ENCODE data around the gene ERICH6. TPM values are rescaled to one million over a fixed set of nuclear protein-coding genes. Genes with fewer than 3 reads are reported as not detected.
A peak's percentile ranks its signal among the peaks of the same experiment; 100 is the strongest.

ERICH6 gene
- total RNA-seq, 2 experiments from 2014 or later, result not detected

DNA sequence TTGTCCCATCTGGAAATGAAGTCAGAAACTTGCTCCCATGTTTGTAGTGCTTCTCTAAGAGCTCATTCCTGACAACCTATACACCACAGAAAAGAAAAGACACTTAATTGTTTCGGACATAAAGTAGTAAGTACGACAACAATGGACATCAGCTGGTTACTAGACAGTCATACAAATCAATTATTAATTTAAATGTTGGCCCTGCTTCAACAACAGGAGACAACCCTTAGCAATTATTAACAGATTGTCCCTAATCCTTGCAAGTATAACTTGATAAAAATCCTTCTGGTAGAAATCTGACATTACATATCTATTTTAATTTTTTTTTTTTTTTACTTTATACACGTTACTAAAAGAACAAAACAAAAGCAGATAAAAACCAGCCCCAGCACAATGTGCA lies 29.8 kb downstream of the ERICH6 start:
- Mint-ChIP-seq H3K4me3 (no peak overlapping the region), H3K9me3 (peaks cover 11% of the 10 kb centered on the region), H3K4me1 (ENCODE audit: low read depth) (peaks cover 5% of the 10 kb centered on the region), H3K27me3 (peaks cover 2% of the 10 kb centered on the region), H3K27ac (no peak overlapping the region), H3K36me3 (peaks cover 11% of the 10 kb centered on the region)
- no peak for DNase-seq
- ChIA-PET CTCF (interaction anchor here (1.0 kb wide), 1 partner anchor 48 kb away, joined by 3 read pairs; no protein-coding TSS in a partner anchor), POLR2A (no interaction called here)
- intact Hi-C loops (cut with micrococcal nuclease), result no loop called here

DNA sequence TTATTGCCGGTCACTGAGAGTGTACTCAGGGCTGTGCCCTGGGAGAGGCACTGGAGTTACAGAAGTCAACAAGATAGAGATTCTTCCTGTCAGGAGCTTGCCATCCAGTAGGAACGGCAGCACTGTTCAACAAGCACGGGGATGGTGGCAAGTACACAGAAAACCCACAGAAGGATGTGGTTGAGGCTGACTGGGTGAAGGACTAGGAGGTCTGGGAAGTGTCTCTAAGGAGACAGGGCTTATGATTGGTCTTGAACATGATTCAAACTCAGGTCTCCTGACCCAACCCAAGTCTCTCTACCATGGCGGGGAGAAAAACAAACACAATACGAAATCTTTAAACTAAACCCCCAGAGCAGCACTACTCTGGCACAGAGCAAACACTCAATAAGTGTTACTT lies 37.6 kb downstream of the ERICH6 start:
- Mint-ChIP-seq H3K4me1 (ENCODE audit: low read depth) (peaks cover 14% of the 10 kb centered on the region), H3K9me3 (no peaks in the 10 kb centered on the region), H3K27me3 (peaks cover 11% of the 10 kb centered on the region), H3K27ac (no peak overlapping the region), H3K36me3 (no peaks in the 10 kb centered on the region), H3K4me3 (no peak overlapping the region)
- peak; percentile 16 for DNase-seq
- POLR2A ChIA-PET, result no interaction called here
- CTCF ChIA-PET, result no interaction called here
- intact Hi-C loops (cut with micrococcal nuclease), result no loop called here

DNA sequence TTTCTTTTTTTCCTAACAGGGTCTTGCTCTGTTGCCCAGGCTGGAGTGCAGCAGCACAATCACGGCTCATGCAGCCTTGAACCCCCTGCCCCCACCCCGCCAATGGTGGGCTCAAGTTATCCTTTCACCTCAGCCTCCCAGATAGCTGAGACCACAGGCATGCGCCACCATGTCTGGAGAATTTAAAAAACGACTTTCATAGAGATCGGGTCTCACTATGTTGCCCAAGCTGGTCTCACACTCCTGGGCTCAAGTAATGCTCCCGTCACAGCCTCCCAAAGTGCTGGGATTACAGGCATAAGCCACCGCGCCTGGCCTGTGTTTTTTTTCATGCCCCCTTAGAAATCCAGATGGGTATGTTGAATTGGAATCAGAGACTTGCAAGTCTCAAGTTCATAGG lies 40.3 kb downstream of the ERICH6 start:
- intact Hi-C loops (cut with micrococcal nuclease), result no loop called here
- DNase-seq, result no peak
- ChIA-PET POLR2A (no interaction called here), CTCF (no interaction called here)
- Mint-ChIP-seq H3K27me3 (peaks cover 11% of the 10 kb centered on the region), H3K27ac (no peak overlapping the region), H3K4me1 (ENCODE audit: low read depth) (peaks cover 14% of the 10 kb centered on the region), H3K4me3 (no peak overlapping the region), H3K9me3 (no peaks in the 10 kb centered on the region), H3K36me3 (no peaks in the 10 kb centered on the region)

GRCh38 chr3:150662410-150663200 lies 41.1 kb downstream of the ERICH6 start:
- Mint-ChIP-seq H3K27me3 (peaks cover 11% of the 10 kb centered on the region), H3K4me3 (no peak overlapping the region), H3K27ac (no peak overlapping the region), H3K9me3 (no peaks in the 10 kb centered on the region), H3K4me1 (ENCODE audit: low read depth) (peaks cover 14% of the 10 kb centered on the region), H3K36me3 (no peaks in the 10 kb centered on the region)
- ChIA-PET CTCF (no interaction called here), POLR2A (no interaction called here)
- intact Hi-C loops (cut with micrococcal nuclease), result no loop called here
- DNase-seq, result no peak

GRCh38 chr3:150656316-150656715 lies 47.4 kb downstream of the ERICH6 start:
- ChIA-PET POLR2A (no interaction called here), CTCF (no interaction called here)
- Mint-ChIP-seq H3K4me3 (no peak overlapping the region), H3K36me3 (no peaks in the 10 kb centered on the region), H3K4me1 (ENCODE audit: low read depth) (peaks cover 10% of the 10 kb centered on the region), H3K27ac (no peak overlapping the region), H3K27me3 (peaks cover under 1% of the 10 kb centered on the region), H3K9me3 (no peaks in the 10 kb centered on the region)
- intact Hi-C loops (cut with micrococcal nuclease), result no loop called here
- DNase-seq, result no peak

DNA sequence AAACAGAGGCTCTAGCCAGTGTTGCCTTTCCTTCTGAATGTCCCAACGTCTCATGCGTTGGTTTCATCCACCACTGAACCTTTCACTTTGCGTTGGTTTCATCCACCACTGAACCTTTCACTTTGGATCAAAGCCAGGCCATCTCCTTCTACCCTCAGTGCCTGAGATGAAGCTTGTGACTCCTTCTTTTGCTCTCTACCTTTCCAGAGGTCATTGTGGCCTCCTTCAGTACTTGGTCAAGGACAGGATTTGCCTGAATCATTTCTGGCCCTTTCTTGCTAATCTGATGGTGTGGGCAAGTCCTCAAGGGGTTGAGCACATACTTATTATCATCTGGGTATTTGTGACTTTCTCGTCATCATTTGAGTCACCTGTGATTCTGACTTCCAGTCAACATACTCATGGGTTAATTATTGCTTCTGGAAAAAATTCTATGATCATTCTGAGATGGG lies 50.6 kb downstream of the ERICH6 start:
- H3K4me1 Mint-ChIP-seq (ENCODE audit: low read depth), result peaks cover 10% of the 10 kb centered on the region
- H3K27ac Mint-ChIP-seq, result no peak overlapping the region
- intact Hi-C loops (cut with micrococcal nuclease), result no loop called here
- POLR2A ChIA-PET, result interaction anchor here (0.8 kb wide), 1 partner anchor 18 kb away, joined by 5 read pairs; no protein-coding TSS in a partner anchor
- CTCF ChIA-PET, result no interaction called here
- peaks cover 3% of the 10 kb centered on the region for H3K27me3 Mint-ChIP-seq
- H3K9me3 Mint-ChIP-seq, result no peaks in the 10 kb centered on the region
- DNase-seq, result no peak
- no peaks in the 10 kb centered on the region for H3K36me3 Mint-ChIP-seq
- no peak overlapping the region for H3K4me3 Mint-ChIP-seq

DNA sequence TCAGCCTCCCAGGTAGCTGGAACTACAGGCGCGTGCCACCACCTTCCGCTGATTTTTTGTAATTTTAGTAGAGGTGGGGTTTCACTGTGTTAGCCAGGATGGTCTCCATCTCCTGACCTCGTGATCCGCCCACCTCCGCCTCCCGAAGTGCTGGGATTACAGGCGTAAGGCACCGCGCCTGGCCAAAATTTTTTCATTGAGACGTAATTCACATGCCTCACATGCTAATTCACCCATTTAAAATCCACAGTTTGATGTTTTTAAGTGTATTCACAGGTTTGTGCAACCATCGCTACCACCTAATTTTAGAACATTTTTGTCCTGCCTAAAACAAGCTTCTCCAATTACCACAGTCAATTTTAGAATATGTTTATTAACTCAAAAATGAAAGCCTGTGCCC lies 63.5 kb downstream of the ERICH6 start:
- no peak for DNase-seq
- ChIA-PET CTCF (no interaction called here), POLR2A (no interaction called here)
- intact Hi-C loops (cut with micrococcal nuclease), result no loop called here
- Mint-ChIP-seq H3K4me1 (ENCODE audit: low read depth) (peaks cover 20% of the 10 kb centered on the region), H3K4me3 (no peak overlapping the region), H3K9me3 (no peaks in the 10 kb centered on the region), H3K36me3 (no peaks in the 10 kb centered on the region), H3K27me3 (peaks cover 7% of the 10 kb centered on the region), H3K27ac (no peak overlapping the region)

DNA sequence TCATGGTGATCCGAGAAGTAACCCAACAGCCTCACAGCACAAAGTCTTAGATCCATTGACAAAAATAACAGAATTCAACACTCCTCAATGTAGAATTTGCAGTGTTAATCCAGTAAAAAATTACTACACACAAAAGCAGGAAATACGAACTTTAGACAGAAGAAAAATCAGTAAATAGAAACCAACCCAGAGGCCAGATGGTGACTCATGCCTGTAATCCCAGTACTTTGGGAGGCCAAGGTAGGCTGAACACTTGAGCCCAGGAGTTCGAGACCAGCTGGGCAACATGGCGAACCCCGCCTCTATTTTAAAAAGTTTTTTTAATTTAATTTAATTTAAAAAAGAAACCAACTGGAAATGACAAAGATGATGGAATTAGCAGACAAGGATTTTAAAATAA lies 64.5 kb downstream of the ERICH6 start:
- Mint-ChIP-seq H3K4me1 (ENCODE audit: low read depth) (peaks cover 26% of the 10 kb centered on the region), H3K36me3 (no peaks in the 10 kb centered on the region), H3K4me3 (no peak overlapping the region), H3K9me3 (no peaks in the 10 kb centered on the region), H3K27me3 (peaks cover 7% of the 10 kb centered on the region), H3K27ac (no peak overlapping the region)
- POLR2A ChIA-PET, result no interaction called here
- DNase-seq, result no peak
- CTCF ChIA-PET, result no interaction called here
- intact Hi-C loops (cut with micrococcal nuclease), result loop anchor here (5.0 kb wide), 1 partner anchor 63 kb away; the partner anchor contains the start of gene ERICH6

GRCh38 chr3:150636258-150636657 lies 67.5 kb downstream of the ERICH6 start:
- Mint-ChIP-seq H3K36me3 (peaks cover 2% of the 10 kb centered on the region), H3K4me3 (no peak overlapping the region), H3K4me1 (ENCODE audit: low read depth) (peaks cover 29% of the 10 kb centered on the region), H3K27me3 (no peaks in the 10 kb centered on the region), H3K9me3 (no peaks in the 10 kb centered on the region), H3K27ac (peak overlapping the region; percentile 72)
- ChIA-PET POLR2A (interaction anchor here (1.4 kb wide), 1 partner anchor 33 kb away, joined by 8 read pairs; the partner anchor contains the start of gene SELENOT), CTCF (no interaction called here)
- intact Hi-C loops (cut with micrococcal nuclease), result loop anchor here (5.0 kb wide), 1 partner anchor 66 kb away; the partner anchor contains the start of gene ERICH6
- DNase-seq, result no peak

- ChIA-PET CTCF (no interaction called here), POLR2A (interaction anchor here (0.7 to 1.4 kb wide), 2 partner anchors 18 to 33 kb away, joined by 5 to 8 read pairs; partner anchors contain the start of gene SELENOT)
- no peaks in the 10 kb centered on the region for H3K27me3 Mint-ChIP-seq
- peaks cover 29% of the 10 kb centered on the region for H3K4me1 Mint-ChIP-seq (ENCODE audit: low read depth)
- H3K4me3 Mint-ChIP-seq, result no peak overlapping the region
- peak overlapping the region; percentile 72 for H3K27ac Mint-ChIP-seq
- intact Hi-C loops (cut with micrococcal nuclease), result loop anchor here (5.0 kb wide), 1 partner anchor 67 kb away; the partner anchor contains the start of gene ERICH6
- DNase-seq, result no peak
- H3K9me3 Mint-ChIP-seq, result no peaks in the 10 kb centered on the region
- H3K36me3 Mint-ChIP-seq, result peaks cover 2% of the 10 kb centered on the region
Observed at GRCh38 chr3:150635526-150635925, 68.2 kb downstream of the ERICH6 start.

DNA sequence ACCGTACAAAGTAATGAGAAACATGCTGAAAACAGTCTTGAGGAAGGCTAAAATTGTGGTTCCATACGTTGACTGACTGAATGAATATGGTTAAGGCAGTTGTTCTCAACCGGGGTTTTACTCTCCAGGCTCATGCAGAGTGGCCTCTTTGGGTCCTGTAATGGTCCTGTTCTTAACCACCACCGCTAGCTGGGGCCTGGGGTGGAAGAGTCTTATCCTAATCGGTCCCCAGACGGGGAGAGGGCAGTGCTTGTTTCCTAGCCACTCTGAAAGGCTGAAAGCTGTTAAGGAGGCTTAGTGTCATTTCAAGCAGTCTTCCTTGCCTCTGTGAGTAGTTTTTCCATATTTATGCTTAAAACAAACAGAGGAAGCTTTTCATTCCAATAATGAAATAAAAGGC lies 68.6 kb downstream of the ERICH6 start:
- no peak for DNase-seq
- intact Hi-C loops (cut with micrococcal nuclease), result loop anchor here (5.0 kb wide), 1 partner anchor 67 kb away; the partner anchor contains the start of gene ERICH6
- ChIA-PET CTCF (interaction anchor here (0.7 kb wide), 1 partner anchor 46 kb away, joined by 3 read pairs; no protein-coding TSS in a partner anchor), POLR2A (interaction anchor here (0.7 to 1.4 kb wide), 2 partner anchors 18 to 32 kb away, joined by 5 to 8 read pairs; partner anchors contain the start of gene SELENOT)
- H3K4me1 Mint-ChIP-seq (ENCODE audit: low read depth), result peaks cover 29% of the 10 kb centered on the region
- no peaks in the 10 kb centered on the region for H3K9me3 Mint-ChIP-seq
- H3K36me3 Mint-ChIP-seq, result peaks cover 2% of the 10 kb centered on the region
- H3K4me3 Mint-ChIP-seq, result no peak overlapping the region
- peak overlapping the region; percentile 72 for H3K27ac Mint-ChIP-seq
- no peaks in the 10 kb centered on the region for H3K27me3 Mint-ChIP-seq

DNA sequence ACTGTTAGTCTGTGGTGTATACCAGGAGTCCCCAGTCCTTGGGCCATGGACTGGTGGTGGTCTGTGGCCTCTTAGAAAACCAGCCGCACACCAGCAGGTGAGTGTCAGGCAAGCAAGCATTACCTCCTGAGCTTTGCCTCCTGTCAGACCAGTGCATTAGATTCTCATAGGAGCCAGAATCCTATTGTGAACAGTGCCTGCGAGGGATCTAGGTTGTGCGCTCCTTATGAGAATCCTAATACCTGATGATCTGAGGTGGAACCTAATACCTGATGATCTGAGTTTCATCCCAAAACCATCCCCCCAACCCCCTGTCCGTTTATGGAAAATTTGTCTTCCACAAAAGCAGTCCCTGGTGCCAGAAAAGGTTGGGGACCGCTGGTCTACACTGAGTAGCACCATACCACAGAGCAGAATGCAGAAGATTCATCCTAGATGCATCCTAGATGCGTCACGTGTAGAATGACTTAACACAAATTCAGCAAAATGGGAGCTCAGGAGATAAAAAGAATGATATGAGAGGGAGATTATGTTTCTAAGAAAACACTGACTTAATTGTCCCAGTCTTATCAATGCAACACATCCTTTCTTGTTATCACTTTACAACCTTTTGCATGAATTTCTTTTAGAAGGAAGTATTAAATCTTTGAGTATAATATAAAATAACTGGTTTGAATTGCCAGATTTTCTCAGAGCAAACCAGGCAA lies 72.1 kb downstream of the ERICH6 start:
- ChIA-PET POLR2A (no interaction called here), CTCF (no interaction called here)
- no peak overlapping the region for H3K4me3 Mint-ChIP-seq
- H3K9me3 Mint-ChIP-seq, result no peaks in the 10 kb centered on the region
- intact Hi-C loops (cut with micrococcal nuclease), result no loop called here
- H3K27me3 Mint-ChIP-seq, result no peaks in the 10 kb centered on the region
- H3K36me3 Mint-ChIP-seq, result peaks cover 19% of the 10 kb centered on the region
- no peak for DNase-seq
- H3K27ac Mint-ChIP-seq, result no peak overlapping the region
- H3K4me1 Mint-ChIP-seq (ENCODE audit: low read depth), result peaks cover 24% of the 10 kb centered on the region

Data from activated CD4-positive, alpha-beta memory T cell treated with anti-CD3 and anti-CD28 coated beads for 36 hours (primary cell).